Glomerular visceral epithelial cell (primary cell): ENCODE results near the gene EPN3.

ENCODE experiments used
- DNase-seq: peaks from one replicate; pipeline ENCODE4 v3.0.0-alpha.2; 2016; ENCODE audit errors: extremely low spot score

The EPN3 gene

GRCh38 chr17:50549969-50550368 lies 17.4 kb downstream of the EPN3 start:
- DNase-seq, result no peak

GRCh38 chr17:50550661-50551432 lies 18.3 kb downstream of the EPN3 start:
- peak; percentile 68 for DNase-seq

GRCh38 chr17:50551433-50551815 lies 18.9 kb downstream of the EPN3 start:
- no peak for DNase-seq

- no peak for DNase-seq
Measured at GRCh38 chr17:50551884-50552283, 19.3 kb downstream of the EPN3 start.

GRCh38 chr17:50554201-50554600 lies 21.7 kb downstream of the EPN3 start:
- DNase-seq, result no peak

GRCh38 chr17:50556803-50557202 lies 24.3 kb downstream of the EPN3 start:
- no peak for DNase-seq

- no peak for DNase-seq
Measured at GRCh38 chr17:50557630-50558029, 25.1 kb downstream of the EPN3 start.

- no peak for DNase-seq
Measured at GRCh38 chr17:50558091-50558490, 25.6 kb downstream of the EPN3 start.

- DNase-seq, result no peak
Measured at GRCh38 chr17:50558581-50558940, 26.0 kb downstream of the EPN3 start.

GRCh38 chr17:50558941-50559614 lies 26.5 kb downstream of the EPN3 start:
- no peak for DNase-seq

GRCh38 chr17:50559674-50560184 lies 27.2 kb downstream of the EPN3 start:
- peak; percentile 45 for DNase-seq

- peak; percentile 85 for DNase-seq
Measured at GRCh38 chr17:50560185-50560824, 27.8 kb downstream of the EPN3 start, which contains the start of gene CACNA1G. TSS of gene CACNA1G (plus strand) at chr17:50560715. CDS start at chr17:50561460, 745 bp downstream.

GRCh38 chr17:50560931-50561745 lies 28.6 kb downstream of the EPN3 start:
- DNase-seq, result no peak

- DNase-seq, result no peak
Measured at GRCh38 chr17:50561746-50562141, 29.2 kb downstream of the EPN3 start.

- no peak for DNase-seq
Measured at GRCh38 chr17:50562242-50563091, 29.9 kb downstream of the EPN3 start.

- DNase-seq, result no peak
Measured at GRCh38 chr17:50563092-50563511, 30.6 kb downstream of the EPN3 start.

GRCh38 chr17:50564916-50565315 lies 32.4 kb downstream of the EPN3 start:
- DNase-seq, result no peak

- peak; percentile 37 for DNase-seq
Measured at GRCh38 chr17:50565402-50566350, 33.1 kb downstream of the EPN3 start.

GRCh38 chr17:50566886-50567285 lies 34.4 kb downstream of the EPN3 start:
- DNase-seq, result no peak

- DNase-seq, result no peak
Measured at GRCh38 chr17:50568659-50569058, 36.1 kb downstream of the EPN3 start.
